Thyroid gland (tissue), 4 donors: ENCODE results near the gene KCNG1.

Experiments used
- CTCF ChIP-seq, 6 experiments: fragments of 200-600 bp in 3 of 6; fragments of 450-650 bp in 3 of 6; sonication (generic) in 3 of 6; IDR thresholded peaks; one replicate each; pipeline ENCODE4 v1.5.1; 2016 to 2019; ENCODE audit warnings: antibody characterized with exemption in 6 of 6, mild to moderate bottlenecking in 2 of 6, inconsistent platforms in 1 of 6, moderate library complexity in 1 of 6
- POLR2A ChIP-seq, 2 donors: fragments of 450-650 bp; IDR thresholded peaks; one replicate each; pipeline ENCODE4 v1.6.1; 2017; ENCODE audit warnings: antibody characterized with exemption in 2 of 2, mild to moderate bottlenecking in 2 of 2, moderate library complexity in 1 of 2

DNA sequence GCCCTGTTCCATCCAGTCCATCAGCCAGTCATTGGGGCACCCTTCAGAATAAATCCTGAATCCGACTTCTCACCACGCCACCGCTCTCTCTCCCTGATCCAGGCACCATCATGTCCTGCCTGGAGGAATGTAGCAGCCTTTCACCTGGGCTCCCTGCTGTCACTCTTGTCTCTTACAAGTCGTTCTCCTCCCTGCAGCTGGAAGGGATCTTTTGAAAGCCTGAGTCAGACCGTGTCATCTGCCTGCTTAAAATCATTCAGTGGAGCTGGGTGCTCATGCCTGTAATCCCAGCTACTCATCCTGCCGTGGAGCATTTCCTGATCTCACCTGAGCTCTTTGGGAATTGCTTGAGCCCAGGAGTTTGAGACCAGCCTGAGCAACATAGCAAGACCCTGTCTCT lies 19.2 kb upstream of the KCNG1 start:
- no peak for TF ChIP-seq CTCF (IDR thresholded peaks at IDR 0.05)
- TF ChIP-seq POLR2A (IDR thresholded peaks at IDR 0.05) = no peak
